ENCODE data around the gene CEND1.
A peak's percentile ranks its signal among the peaks of the same experiment; 100 is the strongest.

CEND1 gene

DNA sequence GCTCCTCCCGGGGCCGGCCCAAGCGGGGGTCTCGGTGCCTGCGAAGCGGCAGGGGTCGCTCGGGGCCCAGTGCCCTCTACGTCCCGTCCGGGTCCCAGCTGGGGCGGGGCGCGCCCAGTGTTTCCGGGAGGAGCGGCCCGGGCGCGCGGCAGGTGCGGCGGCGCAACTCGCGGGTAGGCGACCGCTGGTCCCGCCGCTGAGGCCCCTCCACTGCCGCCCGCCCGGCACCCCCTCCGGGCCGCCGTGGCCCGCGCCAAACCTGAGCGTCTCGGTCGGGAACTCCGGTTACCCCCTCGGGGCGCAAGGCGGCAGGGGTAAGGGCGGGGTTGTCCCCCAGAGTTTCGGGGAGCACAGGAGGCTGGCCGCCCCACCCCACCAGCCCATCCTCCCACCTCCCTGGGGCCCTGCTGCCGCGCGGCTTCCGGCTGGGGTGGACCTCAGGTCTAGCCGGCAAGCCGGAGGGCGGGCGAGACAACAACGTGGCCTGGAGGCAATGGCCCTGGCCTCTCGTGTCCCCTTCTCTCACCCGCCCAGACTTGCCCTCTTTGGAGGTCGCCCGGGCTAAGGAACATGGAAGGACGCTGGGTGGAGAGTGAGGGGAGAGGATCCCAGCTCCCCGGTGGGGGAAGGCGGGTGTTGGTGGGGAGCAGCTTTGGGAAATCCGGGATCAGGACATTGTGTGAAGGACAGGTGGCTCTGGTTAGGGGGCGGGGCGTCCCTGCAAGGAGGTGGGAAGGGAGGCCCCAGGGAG is 37.4 kb upstream of the CEND1 start:
- DNase-seq (ENCODE audit: low spot score) = no peak

DNA sequence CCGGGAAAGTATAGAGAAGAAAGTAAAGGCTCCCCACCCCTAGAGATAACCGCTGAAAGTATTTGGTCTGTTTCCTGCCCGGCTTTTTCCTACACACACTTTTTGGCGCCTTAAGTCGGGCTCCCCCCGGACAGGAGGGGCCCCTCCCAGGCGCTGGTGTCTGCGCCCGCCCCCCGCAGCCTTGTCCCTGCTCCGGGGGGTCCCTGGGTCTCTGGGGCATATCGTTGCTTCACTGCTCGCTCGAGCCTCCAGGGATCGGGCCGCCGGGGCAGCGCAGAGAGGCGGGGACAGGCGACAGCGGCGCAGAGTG is 36.9 kb upstream of the CEND1 start:
- DNase-seq (ENCODE audit: low spot score) = no peak

GRCh38 chr11:826227-826621 is 36.3 kb upstream of the CEND1 start:
- no peak for DNase-seq (ENCODE audit: low spot score)

GRCh38 chr11:825366-826226 is 35.7 kb upstream of the CEND1 start:
- no peak for DNase-seq (ENCODE audit: low spot score)

GRCh38 chr11:824942-825341 is 35.1 kb upstream of the CEND1 start:
- no peak for DNase-seq (ENCODE audit: low spot score)

GRCh38 chr11:824292-824880 is 34.5 kb upstream of the CEND1 start:
- DNase-seq (ENCODE audit: low spot score) = no peak

DNA sequence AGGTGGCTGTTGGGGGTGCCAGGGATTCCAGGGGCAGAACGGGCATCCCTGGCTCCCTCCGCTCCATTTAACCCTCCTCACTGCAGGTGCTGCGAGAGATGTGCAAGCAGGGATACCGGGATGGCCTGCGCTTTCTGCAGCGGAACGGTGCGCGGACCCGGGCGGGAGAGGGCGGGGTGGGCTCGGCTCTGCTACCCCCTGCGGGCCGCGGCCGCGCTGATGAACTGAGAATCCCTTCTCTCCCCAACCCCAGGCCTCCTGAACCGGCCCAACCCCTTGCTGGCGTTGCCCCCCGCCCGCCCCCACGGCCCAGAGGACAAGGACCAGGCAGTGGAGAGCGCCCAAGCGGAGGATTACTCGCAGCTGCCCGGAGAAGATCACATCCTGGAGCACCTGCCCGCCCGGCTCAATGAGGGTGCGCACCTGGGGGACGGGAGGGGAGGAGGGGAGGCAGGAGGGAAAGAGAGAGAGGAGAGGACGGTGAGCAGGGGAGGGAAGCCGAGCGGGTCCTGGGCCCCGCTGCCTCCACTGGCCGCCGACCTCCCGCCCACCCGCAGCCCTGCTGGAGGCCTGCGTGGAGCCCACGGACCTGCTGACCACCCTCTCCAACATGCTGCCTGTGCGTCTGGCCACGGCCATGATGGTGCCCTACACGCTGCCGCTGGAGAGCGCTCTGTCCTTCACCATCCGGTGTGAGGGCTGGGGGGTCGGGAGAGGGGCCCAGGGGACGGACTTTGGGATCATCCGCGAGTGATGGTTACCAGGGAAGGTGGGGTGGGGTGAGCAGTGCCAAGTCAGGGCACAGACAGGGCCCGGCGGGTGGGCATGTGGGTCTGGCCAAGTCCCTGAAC is 33.8 kb upstream of the CEND1 start:
- no peak for DNase-seq (ENCODE audit: low spot score)

GRCh38 chr11:821512-822371 is 31.9 kb upstream of the CEND1 start:
- DNase-seq (ENCODE audit: low spot score) = no peak

- DNase-seq (ENCODE audit: low spot score) = no peak
Measured at GRCh38 chr11:820655-821511, 31.0 kb upstream of the CEND1 start.

DNA sequence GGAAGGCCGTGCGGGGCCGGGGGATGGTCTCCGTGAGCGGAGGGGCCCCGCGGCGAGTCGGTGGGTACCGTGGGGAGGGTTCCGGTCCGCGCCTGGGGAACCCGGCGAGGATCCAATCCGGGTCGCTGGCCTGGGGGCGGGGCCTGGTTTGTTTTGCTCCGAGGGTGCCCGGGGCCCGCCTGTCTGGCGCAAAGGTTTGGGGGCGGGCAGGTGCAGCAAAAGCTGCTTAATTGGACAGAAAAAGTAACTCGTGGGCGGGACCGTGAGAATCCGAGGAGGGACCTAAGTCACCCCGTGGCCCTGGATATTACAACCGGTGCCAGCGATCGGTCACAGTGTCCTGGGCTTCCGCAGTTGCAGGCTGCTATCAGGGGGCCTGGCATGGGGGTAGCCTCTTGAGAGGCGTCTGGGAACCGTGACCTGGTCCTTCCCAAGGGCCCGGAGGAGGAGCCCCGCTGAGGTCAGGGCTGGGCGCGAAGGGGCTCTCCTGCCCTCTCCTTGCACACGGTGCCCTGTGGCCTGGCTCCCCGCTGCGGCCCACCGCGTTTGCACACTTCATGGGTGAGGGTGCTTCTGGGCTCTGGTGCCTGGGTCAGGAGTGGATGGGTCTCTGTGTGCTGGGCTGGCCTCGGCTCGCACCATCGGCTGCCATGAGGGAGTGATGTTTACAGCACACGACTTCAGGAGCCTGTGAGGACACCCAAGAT is 30.2 kb upstream of the CEND1 start:
- peak; percentile 85 for DNase-seq (ENCODE audit: low spot score)

DNA sequence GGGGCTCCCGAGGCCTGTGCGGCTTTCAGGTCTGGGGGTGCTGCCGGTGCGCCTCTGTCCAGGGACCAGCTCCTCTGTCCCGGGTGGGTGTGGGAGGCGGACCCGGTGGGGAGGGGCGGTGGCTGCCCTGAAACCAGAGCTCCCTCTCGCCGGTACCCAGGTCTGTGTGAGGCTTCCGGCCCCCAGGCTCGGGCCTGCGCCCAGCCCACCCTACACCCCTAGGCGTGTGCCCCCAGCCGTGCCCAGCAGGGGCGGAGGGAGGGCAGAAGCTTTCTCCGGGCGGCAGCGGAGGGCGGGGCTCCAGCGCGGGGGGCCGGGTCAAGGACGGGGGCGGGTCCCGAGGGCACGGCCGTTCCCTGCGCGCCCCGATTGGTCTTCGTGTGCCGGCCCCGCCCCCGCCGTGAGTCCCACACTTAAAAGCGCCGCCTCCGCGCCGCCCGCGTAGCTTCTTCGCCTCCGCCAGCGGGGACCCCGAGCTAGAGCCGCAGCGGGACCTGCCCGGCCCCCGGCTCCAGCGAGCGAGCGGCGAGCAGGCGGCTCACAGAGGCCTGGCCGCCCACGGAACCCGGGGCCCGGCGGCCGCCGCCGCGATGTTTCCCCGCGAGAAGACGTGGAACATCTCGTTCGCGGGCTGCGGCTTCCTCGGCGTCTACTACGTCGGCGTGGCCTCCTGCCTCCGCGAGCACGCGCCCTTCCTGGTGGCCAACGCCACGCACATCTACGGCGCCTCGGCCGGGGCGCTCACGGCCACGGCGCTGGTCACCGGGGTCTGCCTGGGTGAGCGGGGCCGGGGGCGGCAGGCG is 29.4 kb upstream of the CEND1 start:
- peak; percentile 92 for DNase-seq (ENCODE audit: low spot score)

- no peak for DNase-seq (ENCODE audit: low spot score)
Measured at GRCh38 chr11:818396-819128, 28.7 kb upstream of the CEND1 start, which contains the start of gene PNPLA2. Gene PNPLA2 (plus strand): TSS chr11:818914. CDS start chr11:819719, 805 bp downstream.

- no peak for DNase-seq (ENCODE audit: low spot score)
Measured at GRCh38 chr11:816433-816779, 26.5 kb upstream of the CEND1 start.

GRCh38 chr11:815675-816432 is 26.0 kb upstream of the CEND1 start:
- no peak for DNase-seq (ENCODE audit: low spot score)

GRCh38 chr11:813456-814096 is 23.7 kb upstream of the CEND1 start:
- no peak for DNase-seq (ENCODE audit: low spot score)

- DNase-seq (ENCODE audit: low spot score) = no peak
Measured at GRCh38 chr11:813072-813455, 23.2 kb upstream of the CEND1 start.

DNA sequence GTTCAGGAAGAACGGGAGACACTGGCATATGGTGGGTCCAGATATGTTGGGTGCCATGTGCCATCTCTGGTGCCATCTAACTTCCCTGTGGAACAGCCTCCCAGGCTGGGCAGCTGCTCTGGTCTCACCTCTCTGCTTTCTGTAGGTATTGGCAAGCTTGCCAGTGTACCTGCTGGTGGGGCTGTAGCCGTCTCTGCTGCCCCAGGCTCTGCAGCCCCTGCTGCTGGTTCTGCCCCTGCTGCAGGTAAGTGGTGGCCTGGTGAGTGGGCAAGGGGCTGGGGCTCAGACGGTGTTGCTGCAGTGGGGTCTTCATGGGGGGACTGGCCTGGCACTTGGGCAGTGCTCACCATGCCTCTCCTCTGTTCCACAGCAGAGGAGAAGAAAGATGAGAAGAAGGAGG is 22.5 kb upstream of the CEND1 start:
- DNase-seq (ENCODE audit: low spot score) = no peak

Measured in RKO (cell line).